ENCODE data around the gene ANKIB1.

The ANKIB1 gene

DNA sequence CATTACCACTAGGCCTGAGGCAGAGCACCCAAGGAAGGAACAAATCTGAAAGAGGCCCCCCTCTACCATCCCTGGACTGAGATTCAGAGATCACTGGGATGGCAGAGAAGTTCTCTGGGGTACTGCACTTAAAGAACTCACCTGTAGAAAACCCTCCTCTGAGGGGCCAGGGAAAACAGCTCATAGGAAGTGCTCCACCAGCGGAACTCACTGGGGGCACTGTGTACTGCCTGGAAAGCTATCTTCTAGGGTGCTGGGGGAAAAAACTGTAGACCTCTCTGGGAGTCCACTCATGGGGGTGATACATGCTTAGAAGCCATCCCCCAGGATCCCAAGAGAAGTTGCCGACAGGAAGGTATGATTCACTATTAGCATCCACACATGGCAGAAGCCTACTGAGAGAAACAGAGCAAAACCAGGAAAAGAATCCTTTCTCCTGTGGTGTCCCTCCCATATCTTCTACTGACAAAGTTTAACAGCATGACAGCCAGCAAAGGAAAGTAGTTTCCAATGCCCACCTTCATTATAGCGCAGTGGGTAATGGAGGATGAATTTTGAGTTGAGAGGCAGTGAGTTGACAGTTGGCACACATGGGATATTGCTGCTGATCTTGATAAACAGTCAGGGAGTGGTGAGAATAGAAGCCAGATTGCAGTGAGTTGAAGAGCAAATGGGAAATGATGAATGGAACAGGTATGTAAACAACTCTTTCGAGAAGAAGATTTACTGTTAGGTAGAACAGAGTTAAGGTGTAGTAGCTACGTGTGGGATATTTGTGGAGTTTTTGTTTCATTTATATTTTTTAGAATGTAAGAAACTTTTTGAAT, 20.9 kb downstream of the ANKIB1 start:
- FAIRE-seq = no peak

DNA sequence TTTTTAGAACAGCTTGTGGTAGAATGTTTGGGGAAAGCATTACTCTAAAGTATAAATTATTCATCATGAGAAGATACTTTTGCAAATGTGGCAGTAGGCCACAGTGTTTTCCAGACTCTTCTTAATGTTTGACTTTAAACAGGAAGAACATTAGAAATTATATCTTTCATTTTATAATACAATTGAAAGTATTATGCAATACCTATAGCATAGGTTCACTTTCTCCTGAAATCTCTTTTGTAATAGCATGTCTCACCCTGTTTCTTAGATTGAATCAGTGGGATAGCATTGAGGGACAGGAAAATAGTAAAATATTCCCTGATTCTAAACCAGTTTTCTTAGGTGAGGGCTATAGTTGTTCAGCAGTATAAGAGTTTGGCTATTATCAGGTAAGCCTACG, 23.1 kb downstream of the ANKIB1 start:
- no peak for FAIRE-seq

DNA sequence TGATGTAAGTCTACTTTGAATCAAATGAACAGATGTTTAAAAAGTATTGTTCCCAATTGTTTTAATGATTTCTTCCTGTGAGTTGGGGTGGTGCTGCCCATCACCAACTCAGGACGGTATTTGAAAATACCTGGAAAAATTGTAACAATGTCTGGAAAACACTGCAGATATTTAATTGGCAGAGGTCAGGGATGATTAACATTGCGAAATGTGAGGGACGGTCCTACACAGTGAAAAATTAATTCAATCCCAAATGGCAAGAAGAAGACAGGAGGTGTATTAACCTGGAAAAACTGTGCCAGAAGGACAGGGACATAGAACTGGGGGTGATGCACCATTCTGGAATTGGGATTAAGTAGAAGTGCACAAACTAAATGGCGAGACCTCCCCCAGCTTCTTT, 29.6 kb downstream of the ANKIB1 start:
- FAIRE-seq = no peak

DNA sequence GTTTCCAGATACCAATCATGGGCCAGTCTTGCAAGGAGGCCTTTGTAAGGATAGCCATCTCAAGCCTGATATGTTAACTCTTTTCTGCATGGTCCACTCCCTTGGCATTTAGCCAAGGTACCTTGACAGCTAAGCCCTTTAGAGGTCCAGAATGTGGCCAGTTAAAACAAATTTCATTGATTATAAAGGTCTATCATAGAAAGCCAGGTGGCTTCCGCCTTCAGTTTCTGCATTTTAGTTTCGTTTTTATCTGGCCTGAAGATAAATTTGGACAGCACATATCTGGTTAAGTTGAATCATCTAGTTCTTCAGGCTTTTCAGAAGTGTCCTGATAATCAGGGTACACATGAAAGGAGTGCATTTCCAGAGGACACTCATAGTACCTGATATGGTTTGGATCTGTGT, 30.7 kb downstream of the ANKIB1 start:
- FAIRE-seq = no peak

DNA sequence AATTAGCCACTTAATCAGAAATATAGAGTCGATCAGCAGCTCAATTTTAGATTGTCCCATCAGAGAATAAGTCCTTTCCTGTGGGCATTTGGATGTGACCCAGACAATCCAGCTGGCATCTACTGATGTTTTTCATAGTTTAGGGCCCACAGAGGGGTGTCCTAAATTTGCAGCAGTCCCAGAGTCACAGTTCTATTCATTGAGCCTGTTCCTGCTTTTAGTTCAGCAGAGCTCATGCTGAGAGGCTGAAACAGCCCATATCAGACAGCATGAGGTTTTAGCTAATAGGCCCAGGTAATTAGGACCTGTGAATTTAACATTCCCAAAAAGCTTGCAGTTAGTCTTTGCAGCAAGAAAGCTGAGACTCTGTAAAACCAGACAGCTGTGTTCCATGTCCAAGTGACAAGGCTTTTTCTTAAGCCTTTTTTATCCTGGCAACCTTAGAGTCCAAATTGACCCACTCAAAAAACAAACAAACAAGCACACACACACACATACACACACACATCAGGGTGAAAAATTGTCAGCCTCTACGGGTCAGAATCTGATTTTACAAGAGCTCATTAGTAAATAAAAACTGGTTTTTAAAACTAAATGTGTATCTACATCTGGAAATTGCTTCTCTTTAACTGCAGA, 33.7 kb downstream of the ANKIB1 start:
- no peak for FAIRE-seq

DNA sequence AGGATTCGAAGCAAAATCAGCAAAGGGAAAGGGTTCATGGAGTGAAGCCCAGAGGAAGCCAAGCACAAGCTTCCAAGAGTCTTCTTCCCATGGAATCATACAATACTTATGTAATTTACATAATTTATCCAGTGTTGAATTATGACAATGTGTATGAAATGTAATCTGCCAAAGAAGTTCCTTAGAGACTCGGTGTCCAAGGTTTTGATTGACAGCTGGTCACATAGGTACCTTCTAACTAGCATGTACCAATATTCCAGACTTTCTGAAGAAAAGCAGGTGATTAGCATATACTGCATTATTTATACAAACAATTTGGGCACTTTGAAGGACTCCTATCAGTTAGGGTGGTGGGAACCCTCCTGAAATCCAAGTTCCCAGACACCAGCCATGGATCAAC, 35.3 kb downstream of the ANKIB1 start:
- no peak for FAIRE-seq

DNA sequence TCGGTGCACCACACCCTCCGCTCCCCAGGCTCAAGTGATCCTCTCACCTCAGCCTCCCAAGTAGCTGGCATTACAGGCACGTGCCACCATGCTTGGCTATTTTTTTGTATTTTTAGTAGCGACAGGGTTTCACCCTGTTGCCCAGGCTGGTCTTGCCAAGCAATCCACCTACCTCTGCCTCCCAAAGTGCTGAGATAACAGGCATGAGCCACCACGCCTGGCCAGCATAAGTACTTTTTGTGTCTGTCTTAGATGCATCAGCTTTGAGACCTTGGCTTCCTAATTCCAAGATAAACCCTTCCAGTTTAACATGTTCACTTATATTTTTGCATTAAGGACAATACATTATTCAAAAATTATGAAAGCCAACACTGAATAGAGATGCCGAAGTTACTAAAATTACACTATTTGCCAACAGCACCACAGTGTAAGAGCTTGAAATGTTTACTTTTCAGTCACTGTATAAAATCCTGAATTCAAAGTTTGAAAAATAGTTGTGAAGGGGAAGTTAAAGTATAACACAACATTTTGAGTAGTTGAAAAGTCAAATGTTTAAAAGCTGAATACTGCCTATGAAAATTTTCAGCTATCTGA, 36.5 kb downstream of the ANKIB1 start:
- FAIRE-seq = no peak

DNA sequence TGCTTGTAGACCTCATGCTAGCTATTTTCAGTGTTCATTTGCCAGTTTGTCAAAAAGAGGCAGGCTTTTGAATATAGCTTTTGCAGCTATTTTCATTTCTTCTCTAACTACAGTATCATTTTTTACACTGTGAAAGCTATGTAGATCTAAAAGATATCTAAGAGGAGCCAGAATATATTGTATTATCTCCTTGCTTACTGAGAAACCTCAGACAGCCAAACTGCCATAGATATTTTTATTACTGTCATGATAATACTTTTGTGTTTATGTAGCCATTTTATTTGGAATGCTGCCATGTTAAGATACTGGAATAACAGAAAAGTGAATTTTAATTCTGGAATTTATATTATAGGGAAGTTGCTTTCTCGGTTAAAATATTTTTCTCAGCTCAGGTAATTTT, 37.2 kb downstream of the ANKIB1 start:
- no peak for FAIRE-seq

DNA sequence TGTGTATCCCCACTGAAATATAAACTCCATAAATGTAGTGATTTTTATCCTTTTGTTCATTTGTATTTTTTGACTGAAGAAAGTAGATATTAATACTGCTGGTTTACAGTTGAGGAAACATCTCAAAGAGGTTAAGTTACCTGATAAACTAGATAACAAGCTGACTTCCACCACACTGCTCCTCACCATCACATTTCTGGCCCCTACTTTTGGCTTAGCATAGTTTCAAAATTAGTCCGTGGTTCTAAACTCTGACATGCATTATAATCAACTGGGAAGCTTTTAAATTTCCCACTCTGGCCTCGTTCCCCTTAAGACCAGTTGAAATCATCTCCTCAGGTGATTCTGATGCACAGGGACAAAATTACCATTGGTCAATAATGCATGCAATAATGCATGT, 43.5 kb downstream of the ANKIB1 start:
- FAIRE-seq = no peak

DNA sequence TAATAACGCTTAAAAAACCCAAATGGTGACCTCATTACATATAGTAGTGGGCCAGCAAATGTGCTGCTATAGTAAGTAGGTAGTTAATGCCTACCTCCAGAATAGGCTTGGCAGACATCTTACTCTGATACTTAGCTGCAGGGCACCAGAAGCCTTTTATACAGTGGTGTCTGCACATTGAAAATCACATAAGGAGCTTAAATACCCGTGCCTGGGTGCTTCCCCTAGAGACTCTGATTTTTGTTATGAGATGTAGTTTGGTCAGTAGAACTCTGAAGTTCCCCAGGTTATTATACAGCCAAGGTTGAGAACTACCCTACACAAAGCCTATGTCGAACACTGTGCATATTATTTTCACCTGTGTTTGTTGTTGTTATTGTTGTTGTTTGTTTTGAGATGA, 47.2 kb downstream of the ANKIB1 start:
- FAIRE-seq = no peak

DNA sequence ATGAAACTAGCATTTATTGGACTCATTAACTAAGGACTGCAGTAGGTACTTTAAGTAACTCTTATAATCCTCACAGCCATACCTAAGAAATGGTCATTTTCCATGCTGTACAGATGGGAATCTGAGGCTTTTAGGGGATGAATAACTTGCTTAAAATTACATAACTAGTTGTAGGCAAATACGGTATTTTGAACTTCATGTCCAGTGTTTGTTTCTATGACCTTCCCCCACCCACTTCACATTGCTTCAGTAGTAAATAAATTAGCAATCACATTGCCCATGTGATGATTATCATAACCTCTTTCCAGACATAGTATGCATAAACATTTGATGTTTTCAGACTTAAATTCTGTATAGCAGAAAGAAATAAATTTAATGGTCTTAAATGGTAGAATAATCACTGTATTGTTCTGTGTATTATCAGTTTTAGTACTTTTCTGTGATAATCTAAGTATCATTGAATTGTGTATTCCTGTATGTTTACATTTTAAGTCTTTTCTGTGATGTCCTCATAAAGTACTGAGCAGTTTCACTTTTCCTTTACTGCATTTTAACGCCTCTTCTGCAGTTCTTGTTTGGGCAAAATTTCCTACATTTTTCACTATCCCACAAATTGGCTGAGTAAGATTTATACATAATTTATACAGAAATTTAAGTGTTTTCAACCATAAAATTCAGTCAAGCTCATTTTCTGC, 48.3 kb downstream of the ANKIB1 start:
- FAIRE-seq = peak; percentile 61

DNA sequence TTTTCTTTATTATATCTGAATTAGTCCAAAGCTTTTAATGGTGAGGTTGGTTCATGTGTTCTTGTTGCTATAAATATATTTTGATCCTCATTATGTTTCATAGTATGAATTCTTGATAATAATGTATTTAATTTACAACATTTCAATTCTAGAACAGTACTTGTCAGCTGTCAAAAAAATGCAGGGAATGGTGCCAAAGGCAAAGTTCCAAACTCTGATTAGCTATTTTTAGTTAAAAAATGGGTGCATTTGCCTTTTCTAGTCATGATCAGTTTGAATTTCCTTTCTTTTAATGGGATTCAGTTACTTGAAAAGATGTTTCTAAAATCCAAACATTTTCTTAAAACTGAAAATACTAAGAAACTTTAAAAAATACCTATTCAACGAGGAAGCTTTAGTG, 49.6 kb downstream of the ANKIB1 start:
- FAIRE-seq = no peak

DNA sequence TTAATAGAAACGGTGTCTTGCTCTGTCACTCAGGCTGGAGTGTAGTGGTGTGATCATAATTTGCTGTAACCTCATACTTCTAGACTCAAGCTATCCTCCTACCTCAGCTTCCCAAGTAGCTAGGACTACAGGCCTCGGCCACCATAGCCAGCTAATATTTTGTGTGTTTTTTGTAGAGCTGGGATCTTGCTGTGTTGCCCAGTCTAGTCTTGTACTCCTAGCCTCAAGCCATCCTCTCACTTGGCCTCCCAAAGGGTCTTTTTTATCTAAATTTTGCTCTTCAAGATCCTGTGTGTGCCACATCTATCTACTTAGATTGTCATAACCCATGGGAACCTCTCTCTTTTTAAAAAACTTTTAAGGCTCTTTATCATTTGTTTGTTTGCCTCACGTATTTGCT, 50.5 kb downstream of the ANKIB1 start:
- FAIRE-seq = no peak

DNA sequence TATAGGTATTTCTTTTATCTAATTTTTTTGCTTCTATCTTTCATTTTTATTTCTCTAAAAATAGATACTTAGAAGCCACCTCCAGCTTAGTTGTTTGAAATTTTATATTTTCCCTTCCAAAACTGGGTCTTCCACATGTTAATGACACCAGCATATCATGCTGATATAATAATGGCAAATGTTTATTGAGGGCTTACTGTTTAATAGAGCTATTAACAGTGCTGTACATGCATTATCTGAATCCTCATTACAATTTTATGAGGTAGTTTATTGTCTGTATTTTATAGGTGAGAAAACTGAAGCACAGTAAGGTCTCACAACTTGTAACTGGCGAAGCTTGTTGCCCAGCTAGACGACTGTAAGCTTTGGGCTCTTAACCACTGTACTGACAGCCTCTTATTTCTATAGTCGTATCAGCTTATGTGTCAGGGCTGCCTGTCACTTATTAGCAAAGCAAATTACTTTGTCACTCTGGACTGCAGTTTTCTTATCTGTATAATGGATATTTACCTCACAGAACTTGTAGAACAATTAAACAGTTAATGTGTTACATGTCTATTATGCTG, 51.2 kb downstream of the ANKIB1 start:
- FAIRE-seq = no peak

DNA sequence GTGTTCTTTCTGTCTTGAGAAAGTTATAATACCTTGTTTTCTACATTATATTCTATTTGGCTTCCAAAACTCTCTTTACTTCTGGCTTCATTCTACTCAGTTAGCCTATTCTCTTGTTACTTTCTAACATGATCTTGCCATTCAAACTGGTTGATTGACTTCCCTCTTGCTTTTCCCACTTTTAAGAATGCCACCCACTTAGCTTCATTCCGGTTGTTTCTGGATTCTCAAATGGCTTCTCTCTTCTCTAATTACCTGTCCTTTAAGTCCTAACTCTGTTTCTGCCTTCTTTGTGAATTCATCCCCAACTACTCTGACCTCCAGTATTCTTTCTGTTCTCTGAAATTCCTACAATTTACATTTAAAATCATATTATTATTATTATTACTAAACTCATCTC, 52.0 kb downstream of the ANKIB1 start:
- no peak for FAIRE-seq

DNA sequence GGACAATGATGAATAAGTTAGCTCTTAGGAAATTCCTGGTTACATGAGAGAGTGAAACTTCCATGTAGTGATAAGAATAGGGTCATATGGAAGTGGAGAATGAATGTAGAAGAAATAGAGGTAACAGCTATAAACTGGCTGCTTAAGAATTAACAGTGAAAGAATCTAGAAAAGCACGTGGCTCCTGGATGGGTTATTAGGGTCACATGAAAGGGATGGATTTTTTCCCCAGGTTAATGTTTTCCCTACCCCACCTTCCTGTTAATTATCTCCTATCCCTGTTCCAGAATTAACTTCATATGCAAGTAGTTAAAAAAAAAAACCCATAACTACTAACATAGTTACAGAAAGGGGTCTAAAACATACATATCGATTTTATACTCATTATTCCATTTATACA, 58.0 kb downstream of the ANKIB1 start:
- FAIRE-seq = no peak

DNA sequence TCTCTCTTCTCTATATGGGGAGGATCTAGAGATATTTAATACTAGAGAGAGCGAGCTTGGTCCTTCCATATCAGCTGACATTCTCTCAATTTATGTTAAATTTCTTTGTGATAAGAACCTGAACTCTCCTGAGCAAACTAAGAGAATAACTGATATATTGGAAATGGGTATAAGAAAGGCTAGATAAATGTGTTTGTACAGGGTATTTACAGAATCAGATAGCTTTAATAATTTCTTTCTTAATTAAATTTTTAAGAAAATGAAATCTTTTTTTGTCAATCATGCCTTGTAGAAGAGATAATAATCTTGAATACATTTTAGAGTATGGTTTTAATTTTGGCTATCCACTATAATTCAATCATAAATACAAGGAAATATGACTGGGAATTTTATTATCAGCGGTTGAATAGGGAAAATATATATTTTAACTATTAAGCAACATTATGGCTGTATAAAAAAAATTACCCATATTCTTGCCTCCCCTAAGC, 58.7 kb downstream of the ANKIB1 start:
- no peak for FAIRE-seq

DNA sequence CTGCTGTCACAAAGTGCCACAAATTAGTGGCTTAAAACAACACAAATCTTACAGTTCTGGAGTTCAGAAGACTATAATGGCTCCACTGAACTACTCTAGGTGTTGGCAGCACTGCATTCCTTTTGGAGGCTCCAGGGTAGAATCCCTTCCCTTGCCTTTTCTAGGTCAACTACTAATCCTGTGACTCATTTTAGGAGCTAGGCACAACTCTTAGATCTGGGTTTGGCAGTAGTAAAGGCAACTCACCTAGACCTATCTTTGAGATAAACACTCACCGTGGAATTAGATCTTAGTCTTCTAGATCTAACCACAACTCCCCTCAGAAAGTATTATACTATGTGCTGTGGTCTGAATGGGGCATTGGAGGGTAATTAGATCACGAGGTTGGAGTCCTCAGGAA, 60.4 kb downstream of the ANKIB1 start:
- FAIRE-seq = no peak

DNA sequence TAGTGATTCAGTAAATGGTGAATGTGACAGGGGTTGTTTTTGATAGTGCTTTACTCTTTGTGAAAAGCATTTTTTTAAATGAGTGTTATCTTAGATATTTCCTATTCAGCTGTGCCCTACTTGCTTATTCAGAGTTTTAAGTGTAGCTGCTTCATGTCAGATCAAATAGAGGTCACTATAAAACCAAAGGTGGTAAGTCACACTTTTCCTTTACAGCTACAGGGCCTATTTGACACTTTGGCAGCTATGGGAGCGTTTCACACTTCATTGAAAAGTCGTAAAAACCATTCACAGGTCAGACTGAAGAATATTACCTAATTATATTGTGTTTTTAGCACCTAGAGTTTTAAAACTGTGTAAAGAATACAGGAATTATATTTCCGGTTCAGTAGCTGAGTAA, 67.3 kb downstream of the ANKIB1 start:
- FAIRE-seq = no peak

DNA sequence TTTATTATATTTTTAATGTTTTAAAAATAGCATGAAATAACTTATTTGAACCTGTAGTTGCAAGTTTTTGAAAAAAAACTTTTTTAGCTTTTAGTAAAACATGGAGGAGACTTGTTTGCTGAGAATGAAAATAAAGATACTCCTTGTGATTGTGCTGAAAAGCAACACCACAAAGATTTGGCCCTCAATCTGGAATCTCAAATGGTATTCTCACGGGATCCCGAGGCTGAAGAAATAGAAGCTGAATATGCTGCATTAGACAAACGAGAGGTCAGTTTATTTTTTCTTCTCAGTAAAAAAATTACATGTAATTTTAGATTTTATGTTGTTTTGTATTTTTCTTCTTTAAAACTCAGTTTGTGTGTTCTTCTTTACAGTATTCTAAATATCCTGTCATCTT, 73.5 kb downstream of the ANKIB1 start:
- FAIRE-seq = no peak

DNA sequence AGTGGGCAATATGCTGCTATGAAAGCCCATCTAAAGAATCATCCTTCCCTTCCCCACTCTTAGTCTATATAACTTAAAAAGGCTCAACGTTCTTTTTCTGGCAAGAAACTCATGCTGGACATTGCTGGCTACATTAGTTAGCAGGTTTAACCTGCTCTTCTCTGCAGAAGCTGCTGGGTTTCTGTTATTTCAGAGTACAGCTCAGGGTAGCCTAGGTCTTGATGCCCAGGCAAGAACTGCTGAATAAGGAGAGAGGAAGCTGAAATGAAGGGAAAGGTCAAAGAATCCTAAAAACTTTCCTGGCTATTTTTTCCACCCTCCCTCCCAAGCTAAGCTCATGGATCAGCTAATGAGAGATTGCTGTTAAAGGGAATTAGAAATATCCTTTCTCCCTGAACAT, 79.4 kb downstream of the ANKIB1 start:
- no peak for FAIRE-seq

DNA sequence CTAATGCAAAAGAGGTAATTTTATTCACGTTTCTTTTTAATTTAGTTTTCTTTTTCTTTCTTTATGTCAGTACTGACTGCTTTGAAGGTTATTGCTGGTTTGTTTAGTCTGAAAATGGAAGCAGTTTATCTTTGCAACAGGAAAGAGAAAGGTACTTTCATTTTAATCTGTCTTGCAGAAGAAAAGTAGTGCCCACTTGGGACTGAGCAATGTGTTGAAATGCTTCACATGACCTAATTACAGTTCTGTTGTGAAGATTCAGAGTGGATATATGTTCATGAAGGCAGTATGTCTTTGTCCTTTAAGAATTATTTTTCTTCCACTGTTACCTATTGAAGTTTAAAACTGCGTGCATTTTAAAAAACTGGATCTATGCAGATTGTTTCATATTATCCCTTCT, 80.1 kb downstream of the ANKIB1 start:
- FAIRE-seq = no peak

DNA sequence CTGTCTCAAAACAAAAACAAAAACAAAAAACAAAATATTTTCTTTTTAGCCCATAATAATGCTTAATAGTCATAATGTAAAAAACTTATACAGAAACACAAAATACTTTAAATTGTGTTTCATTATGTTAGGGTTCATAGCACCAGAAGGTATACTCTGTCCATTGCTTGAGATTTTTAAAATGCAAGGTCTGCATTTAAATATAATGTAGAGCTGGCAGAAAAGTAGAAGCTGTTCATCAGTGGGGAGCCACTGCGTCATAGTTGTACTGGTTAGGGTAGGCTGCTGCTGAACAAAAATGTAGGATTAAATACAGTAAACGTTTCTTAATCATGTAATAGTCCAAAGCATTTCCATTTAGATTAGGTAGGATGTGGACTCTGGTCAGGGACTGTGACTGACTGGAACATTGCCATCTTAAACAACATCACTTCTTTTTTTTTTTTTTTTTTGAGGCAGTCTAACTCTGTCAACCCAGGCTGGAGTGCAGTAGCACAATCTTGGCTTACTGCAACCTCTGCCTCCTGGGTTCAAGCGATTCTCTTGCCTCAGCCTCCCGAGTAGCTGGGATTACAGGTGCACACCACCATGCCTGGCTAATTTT, 85.2 kb downstream of the ANKIB1 start:
- no peak for FAIRE-seq

Measured in endometrium (tissue), 2 donors.